Right renal pelvis (tissue), 4 donors: ENCODE data around the gene CMTM5. TPM values are rescaled to one million over a fixed set of nuclear protein-coding genes. Genes with fewer than 3 reads are reported as not detected.

Experiments
- DNase-seq, 4 donors: peaks; one replicate each; pipeline ENCODE4 v3.0.0-alpha.2; 2013; ENCODE audit warnings: low read depth in 4 of 4, low spot score in 3 of 4, missing footprints in 1 of 4
- polyA plus RNA-seq, 4 donors: library from polyadenylated mRNA; unstranded; fragments of 120-200 nt; gene quantifications; one replicate each; pipeline ENCODE4 v1.2.1, GENCODE V29; 2013; ENCODE audit not compliant: insufficient read length in 4 of 4

The CMTM5 gene, protein sequence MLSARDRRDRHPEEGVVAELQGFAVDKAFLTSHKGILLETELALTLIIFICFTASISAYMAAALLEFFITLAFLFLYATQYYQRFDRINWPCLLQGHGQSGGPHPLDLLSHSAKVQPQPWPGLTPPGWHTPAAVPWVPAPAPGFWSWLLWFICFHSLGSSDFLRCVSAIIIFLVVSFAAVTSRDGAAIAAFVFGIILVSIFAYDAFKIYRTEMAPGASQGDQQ
- 1 to 10 TPM; 2.0 to 3.3 (median 2.9) TPM for polyA plus RNA-seq

DNA sequence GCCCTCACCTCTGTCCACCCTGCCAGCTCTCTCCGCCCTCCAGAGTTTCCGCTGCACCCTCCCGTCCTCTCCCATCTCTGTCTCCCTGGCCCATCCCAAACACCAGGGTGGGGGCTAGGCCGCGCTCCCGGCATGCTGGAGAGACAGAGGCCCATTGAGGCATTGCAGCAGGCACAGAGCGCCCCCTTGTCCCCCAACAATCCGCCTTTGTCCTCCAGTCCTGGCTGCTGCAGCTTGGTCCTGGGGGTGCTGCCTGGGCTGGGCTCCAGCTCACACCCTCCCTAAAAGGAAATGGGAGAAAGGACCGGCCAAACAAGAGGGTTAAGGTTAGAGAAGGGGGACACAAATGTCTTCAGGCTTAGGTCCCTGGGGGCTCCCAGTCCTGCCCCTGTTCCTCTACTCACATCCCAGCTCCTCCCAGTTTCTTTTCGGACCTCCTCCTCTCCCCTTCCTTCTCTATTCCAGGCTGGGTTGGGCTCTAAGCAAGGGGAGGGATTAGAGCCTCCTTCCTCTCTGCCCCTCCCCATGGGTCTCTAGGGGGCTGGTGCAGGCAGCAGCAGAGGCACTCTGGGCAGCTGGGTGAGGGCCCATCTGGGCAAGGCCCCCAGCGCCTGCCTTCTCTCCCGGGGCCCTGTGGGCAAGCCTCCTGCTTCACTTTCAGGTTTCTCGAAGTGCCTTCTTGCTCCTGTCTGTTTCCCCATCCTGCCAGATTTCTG, at the start of gene CMTM5:
CMTM5 (plus strand) TSS at position 565 of the 716 bp plus-strand sequence. CDS start 206 bp downstream, outside the sequence.
- DNase-seq = no peak

GRCh38 chr14:23327947-23328744, 48.7 kb upstream of the CMTM5 start:
- DNase-seq = peak in 3 of 4 donors; percentile 60 to 73 (median 69)

GRCh38 chr14:23335623-23336022, 41.2 kb upstream of the CMTM5 start:
- no peak for DNase-seq

DNA sequence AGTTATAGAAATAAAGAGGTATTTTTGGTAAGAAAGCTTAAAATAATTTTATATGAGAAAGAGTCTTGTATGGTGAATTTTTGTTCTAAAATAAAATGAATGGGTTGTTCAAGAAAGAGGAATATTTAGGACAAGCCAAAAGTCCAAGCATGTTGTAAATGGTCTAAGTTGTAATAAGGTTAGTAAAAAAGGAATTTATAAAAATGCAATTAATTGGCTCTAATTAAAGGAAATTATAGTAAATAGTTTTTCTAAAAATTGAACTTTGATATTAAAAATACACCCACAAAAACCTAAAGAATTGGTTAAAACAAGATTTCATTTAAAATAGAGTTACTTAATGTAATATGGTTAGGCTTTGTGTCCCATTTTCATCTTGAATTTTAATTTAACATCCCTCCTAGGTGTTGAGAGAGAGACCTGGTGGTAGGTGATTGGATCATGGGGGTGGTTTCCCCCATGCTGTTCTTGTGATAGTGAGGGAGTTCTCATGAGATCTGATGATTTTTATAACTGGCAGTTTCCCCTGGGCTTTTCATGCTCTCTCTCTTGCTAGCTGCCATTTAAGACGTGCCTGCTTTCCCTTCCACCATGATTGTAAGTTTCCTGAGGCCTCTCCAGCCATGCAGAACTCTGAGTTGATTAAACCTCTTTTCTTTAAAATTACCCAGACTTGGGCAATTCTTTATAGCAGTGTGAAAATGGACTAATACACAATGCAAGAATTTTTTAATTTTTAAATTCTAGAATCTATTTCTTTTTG, 37.2 kb upstream of the CMTM5 start:
- no peak for DNase-seq

GRCh38 chr14:23344481-23344880, 32.4 kb upstream of the CMTM5 start:
- DNase-seq = no peak

DNA sequence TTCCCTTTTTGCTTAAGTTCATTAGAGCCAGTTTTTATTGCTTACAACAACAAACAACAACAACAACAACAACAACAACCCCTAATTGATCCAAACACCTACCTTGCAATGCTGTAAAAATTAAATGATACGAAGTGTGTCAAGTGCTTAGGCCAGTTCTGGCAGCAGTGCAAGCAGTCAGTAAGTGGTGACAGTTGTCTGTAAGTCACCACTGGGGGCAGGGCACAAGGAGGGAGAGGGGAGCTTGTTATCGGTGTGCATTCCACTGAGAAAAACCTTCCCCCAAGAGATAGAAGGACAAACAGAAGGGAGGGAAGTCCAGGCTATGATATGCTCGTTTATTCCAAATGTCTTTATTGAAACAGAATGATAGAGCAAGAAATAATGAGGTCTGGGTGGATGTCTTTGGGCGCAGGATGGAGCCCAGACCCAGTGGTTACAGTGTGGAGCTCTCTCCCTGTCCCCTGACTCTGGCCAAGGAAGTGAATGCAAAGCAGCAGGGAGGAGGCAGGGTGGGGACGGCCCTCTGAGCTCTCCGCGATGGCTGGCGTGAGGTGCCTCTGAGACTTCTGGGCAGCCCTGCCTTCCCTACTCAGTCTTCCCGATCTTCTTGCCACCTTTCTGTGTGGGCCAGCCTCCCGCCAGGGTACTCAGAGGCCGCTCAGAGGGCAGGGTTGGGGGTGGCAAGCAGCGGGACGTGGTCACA, 30.7 kb upstream of the CMTM5 start:
- no peak for DNase-seq

DNA sequence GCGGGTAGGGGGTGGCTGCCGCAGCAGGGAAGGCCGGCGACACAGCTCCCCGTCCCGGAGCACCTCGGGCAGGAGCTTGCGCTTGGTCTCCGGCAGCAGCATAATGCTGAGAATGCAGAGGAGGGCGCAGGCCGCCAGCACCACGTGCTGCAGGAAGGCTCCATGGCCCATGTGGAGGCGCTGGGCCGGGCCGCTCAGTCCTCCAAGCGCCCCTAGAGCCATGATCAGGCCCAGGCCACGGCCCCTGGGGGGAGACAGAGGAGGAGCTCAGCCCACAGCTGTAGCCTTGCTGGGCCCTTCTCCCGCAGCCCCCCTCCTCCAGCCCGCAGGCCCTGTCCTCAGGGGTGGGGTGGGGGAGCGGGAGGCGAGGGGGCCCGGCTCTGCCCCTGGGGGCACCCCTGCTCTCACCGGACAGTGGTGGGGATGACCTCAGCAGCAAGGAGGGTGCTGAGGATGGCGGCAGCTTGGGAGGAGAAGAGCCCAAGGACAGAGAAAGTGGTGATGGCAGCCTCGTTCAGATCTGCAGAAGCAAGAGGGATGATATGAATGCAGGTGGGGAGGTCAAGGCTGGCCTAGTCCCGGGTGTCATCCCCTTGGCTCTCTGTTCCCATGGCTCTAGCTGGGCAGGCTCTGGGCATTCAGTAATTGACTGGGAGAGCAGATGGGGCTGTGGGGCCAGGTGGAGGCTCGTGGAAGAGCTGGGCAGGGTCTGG, 30.0 kb upstream of the CMTM5 start:
- DNase-seq = no peak

DNA sequence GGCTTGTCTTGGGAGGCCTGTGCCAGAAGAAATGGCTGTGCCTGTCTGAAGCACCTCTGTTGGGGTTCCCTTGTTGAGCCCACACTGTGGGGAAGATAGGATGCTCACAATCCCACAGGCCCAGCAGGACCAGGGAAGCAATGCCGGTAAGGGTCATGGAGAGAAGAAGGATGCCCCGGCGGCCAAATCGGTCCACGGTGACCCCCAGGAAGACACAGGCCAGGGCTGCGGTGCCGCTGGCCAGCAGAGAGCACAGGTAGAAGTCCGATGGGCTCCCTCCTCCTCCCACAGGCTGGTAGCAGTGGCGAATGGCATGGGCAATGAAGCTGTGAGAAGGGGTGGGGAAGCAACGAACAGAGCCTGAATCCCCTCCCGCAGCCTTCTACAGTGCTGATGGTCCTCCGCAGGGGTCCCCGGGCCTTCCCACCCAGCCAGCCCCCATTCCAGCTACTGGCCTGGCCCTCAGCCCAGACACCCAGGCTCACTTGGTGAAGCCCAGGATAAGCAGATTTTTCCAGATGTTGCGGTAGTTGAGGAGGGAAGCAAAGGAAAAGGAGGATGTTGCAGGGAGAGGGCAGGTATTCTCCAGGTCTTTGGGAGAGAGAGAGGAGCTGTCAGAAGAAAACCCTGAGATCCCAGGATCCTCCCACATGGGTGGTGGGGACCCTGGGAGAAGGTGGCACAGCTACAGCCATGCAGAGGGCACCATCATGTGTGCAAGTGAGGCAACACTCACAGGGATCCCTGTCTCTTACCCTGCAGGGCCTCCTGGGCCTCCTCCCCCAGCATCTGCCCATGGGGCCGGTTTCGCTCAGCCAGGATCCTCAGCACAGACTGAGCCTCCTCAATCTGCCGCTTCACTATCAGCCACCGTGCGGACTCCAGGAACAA, 29.2 kb upstream of the CMTM5 start:
- no peak for DNase-seq

- no peak for DNase-seq
Observed at GRCh38 chr14:23348297-23348655, 28.6 kb upstream of the CMTM5 start.

DNA sequence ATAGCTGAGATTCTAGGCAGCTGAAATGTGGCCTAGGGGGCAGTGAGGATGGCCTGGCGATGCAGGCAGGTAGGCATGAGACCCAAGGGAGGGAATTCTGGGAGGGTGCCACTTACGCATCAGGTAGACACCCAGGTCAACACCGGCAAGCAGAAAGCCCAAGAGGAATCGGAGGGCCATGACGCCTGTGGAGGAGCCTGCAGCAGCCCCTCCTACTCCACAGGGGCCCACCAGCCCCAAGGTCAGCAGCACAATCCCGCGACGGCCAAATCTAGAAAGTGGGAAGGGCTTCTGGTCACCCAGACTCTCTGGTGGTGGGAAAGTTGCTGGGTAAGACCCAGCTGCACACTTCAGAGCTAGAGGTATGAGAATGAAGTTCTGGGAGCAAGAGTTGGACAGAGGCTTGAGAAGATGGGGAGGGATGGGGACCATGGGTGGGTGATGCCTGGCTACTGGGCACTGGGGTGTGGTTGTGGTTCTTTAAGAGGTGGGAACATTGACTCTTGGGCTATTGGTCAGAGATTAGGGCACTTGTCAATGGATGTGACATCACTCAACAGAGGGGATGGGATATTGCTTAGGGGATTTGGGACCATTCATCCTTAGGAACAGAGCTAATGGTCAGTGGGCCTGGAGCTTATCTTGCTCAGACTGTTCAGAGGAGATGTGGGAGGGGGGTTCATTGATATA, 27.5 kb upstream of the CMTM5 start:
- DNase-seq = no peak

- DNase-seq = no peak
Observed at GRCh38 chr14:23351681-23352505, 25.0 kb upstream of the CMTM5 start.

DNA sequence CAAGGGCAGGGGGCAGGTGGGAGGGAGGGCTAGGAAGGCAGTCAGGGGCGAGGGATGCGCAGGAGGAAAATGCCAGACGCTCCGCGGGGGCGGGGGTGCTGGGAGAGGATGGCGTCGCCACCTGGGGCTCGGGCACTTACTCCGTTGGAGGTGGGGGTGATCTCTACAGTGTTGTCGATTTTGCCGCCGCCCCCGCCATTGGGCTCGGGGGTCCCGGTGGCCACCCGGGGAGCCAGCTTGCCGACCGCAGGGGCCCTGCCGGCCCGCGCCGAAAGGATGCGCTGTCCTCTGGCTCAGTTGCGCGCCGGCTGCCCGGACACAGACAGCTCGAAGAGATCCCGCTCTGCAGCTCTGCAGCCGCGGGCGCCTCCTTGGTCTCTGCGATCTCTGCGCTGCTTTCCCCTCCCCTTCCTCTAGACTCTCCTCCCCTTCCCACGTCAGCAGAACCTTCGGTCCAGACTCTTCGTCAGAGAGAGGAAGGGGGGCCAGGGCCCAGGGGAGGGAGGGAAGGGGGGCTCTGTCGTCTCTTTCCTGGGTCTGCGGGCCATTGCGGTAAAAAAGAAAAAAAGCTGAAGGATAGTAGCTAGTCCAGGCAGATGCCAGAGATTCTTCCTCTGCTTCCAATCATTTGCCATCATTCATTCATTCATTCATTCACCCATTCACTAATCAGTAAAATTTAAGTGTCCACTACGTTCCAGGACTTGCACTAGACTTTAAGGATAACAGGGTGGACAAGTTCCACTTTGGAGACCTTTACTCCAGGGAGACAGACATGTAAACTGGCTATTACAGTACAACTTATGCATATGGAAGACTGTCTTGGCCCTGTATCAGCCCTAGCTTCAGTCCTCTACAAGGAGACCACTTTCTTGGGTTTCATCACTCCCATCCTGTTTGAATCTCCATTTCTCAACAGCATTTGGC, 24.1 kb upstream of the CMTM5 start, which contains the start of gene SLC22A17:
SLC22A17 (minus strand) TSS at position 382 of the 927 bp plus-strand sequence.
- peak; percentile 74 to 84 (median 81) for DNase-seq

GRCh38 chr14:23353433-23353780, 23.4 kb upstream of the CMTM5 start:
- no peak for DNase-seq

DNA sequence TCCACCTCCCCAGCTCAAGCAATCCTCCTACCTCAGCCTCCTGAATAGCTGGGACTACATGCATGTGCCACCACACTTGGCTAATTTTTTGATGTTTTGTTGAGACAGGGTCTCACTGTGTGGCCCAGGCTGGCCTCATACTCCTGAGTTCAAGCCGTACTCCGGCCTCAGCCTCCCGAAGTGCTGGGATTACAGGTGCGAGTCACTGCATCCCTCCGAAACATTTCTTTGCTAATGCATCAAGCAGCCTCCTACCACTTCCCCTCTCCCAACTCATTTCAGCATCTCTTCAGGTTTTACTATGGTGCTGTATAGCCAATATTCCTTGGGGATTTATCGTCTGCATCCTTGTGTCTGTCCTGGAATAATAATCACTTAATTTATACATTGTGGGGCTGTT, 21.9 kb upstream of the CMTM5 start:
- DNase-seq = no peak

DNA sequence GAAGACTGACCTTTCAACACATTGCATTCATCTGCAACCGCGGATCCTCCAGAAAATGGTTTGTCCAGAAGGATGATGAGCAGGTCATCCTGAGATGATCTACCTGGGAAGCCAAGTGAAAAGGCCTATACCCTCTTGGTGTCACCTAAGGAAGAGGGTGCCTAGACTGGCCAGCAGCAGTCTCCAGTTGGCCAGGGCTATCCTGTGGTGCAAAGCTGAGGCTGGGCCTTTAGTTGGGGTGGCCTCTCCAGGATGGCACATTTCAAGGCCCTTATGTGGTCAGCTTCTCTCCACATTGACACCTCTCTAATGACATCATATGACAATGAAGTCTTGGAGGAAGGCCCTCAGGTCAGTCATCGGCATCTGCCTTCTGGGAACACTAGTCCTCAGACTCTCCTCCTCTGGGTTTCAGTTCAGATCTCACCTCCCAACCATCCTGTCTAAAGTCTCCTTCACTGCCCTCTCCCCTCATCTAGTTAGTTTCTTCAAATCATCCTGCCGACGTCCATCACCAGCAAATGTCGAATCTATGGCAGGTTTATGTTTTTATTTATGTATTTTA, 20.9 kb upstream of the CMTM5 start:
- no peak for DNase-seq

DNA sequence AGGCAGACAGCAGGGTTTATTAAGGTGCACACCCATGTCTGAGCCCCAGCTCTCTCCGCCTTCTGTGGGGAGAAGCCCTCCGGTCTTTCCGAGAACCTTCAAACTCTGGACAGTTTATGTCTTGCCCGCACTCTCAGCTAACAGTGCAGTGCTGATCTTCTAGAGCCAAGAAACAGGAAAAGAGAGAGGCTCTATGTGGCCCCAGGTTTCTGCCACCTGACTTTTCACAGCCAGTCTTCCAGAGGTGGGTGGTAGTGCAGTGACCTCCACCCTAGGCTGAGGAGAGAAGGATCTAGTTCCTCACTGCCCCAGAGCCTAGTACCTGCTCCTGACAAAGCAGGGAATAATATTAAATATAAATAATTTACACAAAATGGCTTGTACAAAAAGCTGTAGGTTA, 20.2 kb upstream of the CMTM5 start:
- DNase-seq = no peak
